GM19452 (cell line): Measurements from ENCODE around the gene MYH8.

Experiments
- ATAC-seq: cut with Tn5 transposase; IDR thresholded peaks from one replicate; pipeline ENCODE4 v1.9.1; 2021; ENCODE audit not compliant: unreplicated experiment

Gene MYH8

GRCh38 chr17:10421900-10422542, at the start of gene MYH8:
Gene MYH8 (minus strand): TSS chr17:10421950. CDS start chr17:10420227, 1,723 bp downstream.
- no peak for ATAC-seq

GRCh38 chr17:10469459-10469858, 47.7 kb upstream of the MYH8 start, which contains the start of gene MYH4:
Gene MYH4 (minus strand): TSS chr17:10469559. CDS start chr17:10466745, 2,814 bp downstream.
- ATAC-seq: no peak

DNA sequence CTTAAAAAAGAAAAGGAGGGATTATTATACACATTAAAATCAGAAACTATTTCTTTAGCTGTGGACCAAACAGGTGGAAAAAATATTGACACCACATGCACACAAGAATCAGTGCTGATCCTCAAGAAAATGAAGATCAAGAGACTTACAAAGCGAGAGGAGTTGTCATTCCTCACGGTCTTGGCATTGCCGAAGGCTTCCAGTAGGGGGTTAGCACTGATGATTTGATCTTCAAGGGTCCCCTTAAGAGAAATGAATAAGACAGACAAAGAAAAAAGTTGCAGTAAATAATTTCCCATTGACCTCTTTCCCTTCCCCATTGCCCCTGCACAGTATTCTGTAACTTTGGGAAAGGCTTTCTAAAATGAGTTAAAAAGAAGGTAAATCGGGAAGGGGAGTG, 41.7 kb upstream of the MYH8 start:
- ATAC-seq: no peak

GRCh38 chr17:10460062-10460461, 38.3 kb upstream of the MYH8 start:
- ATAC-seq: no peak

DNA sequence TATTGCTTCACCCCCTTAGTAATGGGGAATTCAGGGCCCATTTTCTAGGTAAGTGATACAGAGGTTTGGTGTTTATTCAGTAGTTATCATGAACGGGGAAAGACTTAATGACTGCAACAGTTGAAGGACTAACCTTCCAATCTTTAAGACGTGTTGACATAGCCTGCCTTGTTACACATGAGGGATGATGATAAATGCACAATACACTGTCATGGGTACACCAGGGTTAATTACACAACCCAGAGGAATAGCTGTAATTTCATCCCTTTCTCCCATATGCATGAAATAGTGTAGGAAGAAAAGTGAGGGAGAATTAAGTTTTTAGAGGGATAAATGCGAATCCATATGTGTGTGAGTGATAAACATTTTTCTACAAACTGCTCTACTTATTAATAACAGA, 37.0 kb upstream of the MYH8 start:
- no peak for ATAC-seq

DNA sequence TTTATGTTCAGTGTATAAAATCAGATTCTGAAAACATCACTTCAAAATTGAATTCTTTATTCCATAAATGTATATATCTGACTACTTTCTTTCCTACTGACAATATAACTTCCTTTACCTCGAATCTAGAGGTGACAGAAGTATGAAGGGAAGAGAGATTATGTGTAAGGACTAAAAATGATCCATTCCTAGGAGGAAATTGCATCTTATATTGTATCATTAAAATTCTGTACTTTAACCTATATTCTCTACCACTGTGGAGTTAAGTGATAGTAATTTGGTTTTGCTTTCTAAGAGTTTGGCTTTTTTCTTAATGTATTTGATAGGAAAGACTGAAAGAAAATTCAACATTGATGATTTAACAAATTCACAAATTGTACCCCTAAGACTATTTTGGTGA, 36.2 kb upstream of the MYH8 start:
- no peak for ATAC-seq

GRCh38 chr17:10447026-10447931, 25.5 kb upstream of the MYH8 start:
- ATAC-seq: no peak

GRCh38 chr17:10439816-10440215, 18.1 kb upstream of the MYH8 start:
- ATAC-seq: no peak

- ATAC-seq: no peak
Measured at GRCh38 chr17:10435096-10435495, 13.3 kb upstream of the MYH8 start.

GRCh38 chr17:10429421-10430045, 7.8 kb upstream of the MYH8 start:
- no peak for ATAC-seq

GRCh38 chr17:10428781-10429180, 7.0 kb upstream of the MYH8 start:
- ATAC-seq: no peak

DNA sequence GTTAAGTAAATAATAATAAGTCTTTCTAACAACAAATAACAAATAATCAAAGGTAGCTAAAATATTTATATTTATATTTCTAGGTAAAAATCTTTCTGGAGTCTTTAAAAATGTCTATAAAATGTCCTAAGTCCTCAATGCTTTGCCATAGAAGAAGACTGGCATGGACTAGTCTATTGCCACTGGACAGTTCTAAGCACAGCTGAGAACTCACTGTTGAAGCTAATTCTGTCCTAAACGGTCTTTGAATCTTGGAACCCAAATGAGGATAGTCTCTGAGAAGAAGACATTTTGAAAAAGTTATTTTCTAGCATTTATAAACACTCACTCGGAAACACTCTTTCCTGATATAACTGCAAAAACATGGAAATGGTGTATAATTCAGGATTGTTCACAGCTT, 539 bp downstream of the MYH8 start:
- ATAC-seq: no peak

- no peak for ATAC-seq
Measured at GRCh38 chr17:10420811-10421210, 939 bp downstream of the MYH8 start.

DNA sequence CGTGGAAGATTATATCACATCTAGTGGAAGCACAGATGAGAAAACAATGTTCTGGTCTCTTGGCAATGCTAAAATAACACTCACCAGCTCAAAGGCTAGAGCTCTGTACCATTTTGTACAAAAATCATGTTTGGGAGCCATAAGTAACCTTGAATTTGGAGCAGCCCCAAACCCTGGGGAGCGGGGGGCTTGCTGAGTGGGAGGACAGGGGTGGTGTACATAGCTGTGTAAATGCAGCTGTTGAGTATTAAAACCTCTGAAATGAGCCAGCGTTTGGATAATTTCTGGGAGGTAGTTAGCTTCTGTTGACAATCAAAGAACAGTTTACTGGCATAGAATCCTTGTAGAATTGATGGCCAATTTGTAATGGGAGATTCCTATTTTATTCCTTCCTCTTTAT, 4.3 kb downstream of the MYH8 start:
- no peak for ATAC-seq

DNA sequence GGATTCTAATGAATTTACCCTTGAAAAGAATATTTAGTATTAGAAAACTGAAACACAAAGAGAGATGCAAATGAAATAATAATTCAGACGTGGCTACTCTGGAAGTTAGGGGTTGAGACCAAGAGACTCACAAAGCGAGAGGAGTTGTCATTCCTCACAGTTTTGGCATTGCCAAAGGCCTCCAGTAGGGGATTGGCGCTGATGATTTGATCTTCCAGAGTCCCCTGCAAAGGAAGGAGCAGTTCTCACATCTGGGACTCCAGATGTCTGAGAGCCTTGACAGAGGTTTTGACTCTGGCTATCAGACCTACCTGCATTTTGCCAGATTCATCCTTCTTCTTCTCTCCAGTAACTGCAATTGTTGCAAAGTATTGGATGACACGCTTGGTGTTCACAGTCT, 6.6 kb downstream of the MYH8 start:
- ATAC-seq: no peak

GRCh38 chr17:10403589-10403988, 18.2 kb downstream of the MYH8 start:
- no peak for ATAC-seq

DNA sequence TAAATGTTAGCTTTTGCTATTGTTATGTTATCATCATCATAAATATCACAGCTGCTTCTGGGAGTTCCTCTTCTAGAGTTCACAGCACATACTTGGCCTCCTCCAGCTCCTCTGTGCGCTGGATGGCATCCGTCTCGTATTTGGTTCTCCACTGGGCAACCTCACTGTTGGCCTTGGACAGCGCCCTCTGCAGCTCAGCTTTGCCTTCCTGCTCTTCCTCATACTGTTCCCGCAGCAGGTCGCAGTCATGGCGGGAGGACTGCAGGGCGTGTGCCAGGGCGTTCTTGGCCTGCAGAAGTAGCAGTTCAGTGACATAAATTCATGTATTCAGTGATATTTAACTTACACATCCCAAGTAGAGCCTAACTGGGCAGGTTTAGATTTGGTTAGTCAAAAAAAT, 23.4 kb downstream of the MYH8 start:
- no peak for ATAC-seq

GRCh38 chr17:10396524-10397163, 25.1 kb downstream of the MYH8 start:
- ATAC-seq: no peak

DNA sequence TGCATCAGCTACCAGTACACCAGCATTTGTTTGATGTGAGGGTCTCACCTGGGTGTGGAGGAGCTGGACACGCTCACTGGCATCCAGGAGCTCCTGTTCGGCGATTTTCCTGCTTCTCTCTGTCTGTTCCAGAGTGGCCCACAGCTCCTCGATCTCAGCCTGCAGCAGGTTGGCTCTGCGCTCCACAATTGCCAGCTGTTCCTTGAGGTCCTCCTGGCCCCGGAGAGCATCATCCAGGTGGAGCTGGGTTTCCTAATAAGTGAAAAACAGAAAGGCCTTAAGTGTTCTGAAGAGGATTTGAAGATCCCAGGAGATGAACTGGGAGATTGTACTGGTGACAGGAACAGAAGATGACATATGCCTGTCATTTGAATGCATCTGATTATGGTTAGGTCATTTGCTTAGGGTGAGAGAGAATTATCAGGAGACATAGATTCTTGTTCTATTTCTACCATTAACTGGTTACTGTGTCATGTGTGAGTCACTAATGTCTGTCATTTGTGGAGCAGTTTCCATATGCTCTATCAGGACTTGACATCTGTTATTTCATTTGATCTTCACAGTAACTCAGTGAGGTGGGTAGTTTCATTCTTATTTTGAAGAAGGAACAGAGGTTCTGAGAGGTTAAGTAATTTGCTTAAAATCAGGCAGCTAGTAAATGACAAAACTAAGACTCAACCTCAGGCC, 27.4 kb downstream of the MYH8 start:
- ATAC-seq: no peak

- ATAC-seq: no peak
Measured at GRCh38 chr17:10392880-10393279, 28.9 kb downstream of the MYH8 start.

DNA sequence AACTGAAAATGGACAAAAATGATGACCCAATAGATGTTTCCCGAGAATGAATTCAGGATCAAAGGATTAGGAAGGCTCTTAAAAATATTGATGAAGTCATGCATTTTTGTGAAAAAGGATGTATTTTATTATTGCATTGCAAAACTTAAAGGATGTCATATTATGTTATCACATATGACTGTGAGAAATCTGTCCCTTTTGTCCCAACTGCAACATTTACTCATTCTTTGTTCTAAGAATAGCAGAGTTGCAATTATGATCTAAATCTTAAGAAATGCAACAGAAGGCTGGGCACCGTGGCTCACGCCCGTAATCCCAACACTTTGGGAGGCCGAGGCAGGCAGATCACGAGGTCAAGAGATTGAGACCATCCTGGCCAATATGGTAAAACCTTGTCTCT, 35.9 kb downstream of the MYH8 start:
- no peak for ATAC-seq
